Choroid plexus epithelial cell (primary cell): ENCODE results near the gene MLLT1.
A peak's percentile ranks its signal among the peaks of the same experiment; 100 is the strongest.

ENCODE experiments used
- DNase-seq: peaks from one replicate; pipeline ENCODE4 v3.0.0-alpha.2; 2010; ENCODE audit warnings: low read depth
- H3K4me3 ChIP-seq: 2 replicates; pipeline ENCODE4 v1.5.1; 2011; ENCODE audit warnings: low read depth, mild to moderate bottlenecking, control low read depth, low read length, moderate library complexity
- TF ChIP-seq, protein P1 (sequence below): conservative IDR thresholded peaks from 2 replicates; pipeline ENCODE4 v1.5.1; 2011; ENCODE audit warnings: low read depth, mild to moderate bottlenecking, control low read depth, inconsistent platforms, low read length, moderate library complexity

The MLLT1 gene

DNA sequence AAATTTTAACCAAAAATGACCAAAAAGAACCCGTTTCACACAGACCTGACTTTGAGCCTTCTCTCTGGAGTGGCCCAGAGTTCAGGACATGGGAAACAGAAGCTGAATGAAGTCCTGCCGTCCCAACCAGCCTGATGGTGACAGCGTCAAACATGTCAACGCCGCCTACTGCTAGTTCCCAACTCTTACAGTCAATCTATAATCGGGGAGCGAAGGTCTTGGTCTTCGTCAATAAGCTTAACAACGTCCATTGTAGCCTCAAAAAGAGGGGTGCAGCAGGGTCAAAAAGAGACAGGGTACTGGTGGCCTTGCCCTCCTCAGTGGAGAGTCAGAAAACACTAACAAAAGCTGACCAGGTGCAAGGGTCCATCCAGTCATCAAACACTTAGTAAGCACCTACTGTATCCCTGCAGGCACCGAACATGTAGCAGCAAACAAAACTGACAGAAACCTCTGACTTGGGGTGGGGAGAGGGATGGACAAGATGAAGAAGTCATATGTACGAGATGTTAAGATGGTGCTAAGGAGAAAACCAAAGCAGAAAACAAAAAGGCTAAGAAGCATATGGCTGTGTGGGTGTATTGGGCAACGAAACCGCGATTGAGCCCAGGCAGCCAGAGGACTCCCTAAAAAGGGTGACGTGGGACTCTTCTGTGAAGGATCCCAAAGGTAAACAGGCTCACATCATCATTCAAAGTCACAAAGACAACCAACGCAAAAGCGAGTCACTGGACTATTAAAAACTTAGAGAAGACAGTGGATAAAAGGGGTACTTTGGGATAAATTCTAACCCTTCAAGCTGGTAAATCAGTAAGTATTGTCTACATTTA is 12.0 kb downstream of the MLLT1 start:
- TF ChIP-seq, protein P1, sequence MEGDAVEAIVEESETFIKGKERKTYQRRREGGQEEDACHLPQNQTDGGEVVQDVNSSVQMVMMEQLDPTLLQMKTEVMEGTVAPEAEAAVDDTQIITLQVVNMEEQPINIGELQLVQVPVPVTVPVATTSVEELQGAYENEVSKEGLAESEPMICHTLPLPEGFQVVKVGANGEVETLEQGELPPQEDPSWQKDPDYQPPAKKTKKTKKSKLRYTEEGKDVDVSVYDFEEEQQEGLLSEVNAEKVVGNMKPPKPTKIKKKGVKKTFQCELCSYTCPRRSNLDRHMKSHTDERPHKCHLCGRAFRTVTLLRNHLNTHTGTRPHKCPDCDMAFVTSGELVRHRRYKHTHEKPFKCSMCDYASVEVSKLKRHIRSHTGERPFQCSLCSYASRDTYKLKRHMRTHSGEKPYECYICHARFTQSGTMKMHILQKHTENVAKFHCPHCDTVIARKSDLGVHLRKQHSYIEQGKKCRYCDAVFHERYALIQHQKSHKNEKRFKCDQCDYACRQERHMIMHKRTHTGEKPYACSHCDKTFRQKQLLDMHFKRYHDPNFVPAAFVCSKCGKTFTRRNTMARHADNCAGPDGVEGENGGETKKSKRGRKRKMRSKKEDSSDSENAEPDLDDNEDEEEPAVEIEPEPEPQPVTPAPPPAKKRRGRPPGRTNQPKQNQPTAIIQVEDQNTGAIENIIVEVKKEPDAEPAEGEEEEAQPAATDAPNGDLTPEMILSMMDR, result no peak
- DNase-seq, result no peak
- H3K4me3 ChIP-seq, result no peak overlapping the region

DNA sequence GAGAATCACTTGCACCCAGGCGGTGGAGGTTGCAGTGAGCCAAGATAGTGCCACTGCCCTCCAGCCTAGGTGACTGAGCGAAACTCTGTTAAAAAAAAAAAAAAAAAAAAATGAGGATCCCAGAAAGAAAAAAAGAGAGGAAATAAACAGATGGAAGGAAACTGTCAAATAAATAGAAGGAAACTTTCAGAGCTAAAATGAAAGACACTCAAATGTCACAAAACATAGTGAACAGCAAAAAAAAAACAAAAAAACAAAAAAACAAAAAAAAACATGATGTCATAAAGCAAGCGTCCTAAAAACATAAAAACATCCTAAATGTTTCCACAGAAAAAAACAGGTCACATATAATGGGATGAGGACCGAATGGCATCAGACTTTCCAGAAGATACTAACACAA is 15.0 kb downstream of the MLLT1 start:
- TF ChIP-seq, protein P1, result no peak
- DNase-seq, result no peak
- no peak overlapping the region for H3K4me3 ChIP-seq

DNA sequence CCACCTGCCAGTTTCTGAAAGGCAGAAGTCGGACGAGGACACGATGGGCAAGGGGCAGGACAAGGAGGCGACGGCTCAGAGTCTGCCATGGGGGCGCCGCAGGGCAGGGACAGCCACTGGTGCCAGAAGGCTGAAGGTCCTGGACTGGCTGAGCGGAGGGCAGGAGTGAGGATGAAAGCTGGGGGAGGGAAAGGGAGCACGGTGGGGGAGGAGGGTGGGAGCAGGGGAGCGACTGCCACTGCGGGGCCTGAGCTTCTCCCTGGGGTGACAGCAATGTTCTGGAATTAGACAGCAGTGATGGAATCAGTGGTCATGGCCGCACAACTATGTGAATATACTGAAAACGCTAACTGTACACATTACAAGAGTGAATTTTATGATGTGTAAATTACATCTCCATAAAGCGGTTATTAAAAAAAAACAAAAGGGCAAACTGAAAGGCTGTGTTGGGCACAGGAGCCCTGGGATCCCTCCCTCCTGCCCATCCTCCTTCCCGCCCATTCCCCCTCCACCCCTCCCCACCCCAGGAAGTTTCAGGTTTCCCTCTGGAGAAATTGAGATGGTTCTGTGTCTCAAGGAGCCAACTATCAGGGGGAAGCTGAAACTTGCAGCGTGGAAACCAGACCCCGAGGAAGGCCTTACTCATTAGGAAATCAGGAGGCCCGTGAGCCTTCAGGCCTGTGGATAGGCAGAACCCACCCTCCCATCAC is 15.9 kb downstream of the MLLT1 start:
- no peak overlapping the region for H3K4me3 ChIP-seq
- peak; percentile 72 for DNase-seq
- TF ChIP-seq, protein P1, result no peak

DNA sequence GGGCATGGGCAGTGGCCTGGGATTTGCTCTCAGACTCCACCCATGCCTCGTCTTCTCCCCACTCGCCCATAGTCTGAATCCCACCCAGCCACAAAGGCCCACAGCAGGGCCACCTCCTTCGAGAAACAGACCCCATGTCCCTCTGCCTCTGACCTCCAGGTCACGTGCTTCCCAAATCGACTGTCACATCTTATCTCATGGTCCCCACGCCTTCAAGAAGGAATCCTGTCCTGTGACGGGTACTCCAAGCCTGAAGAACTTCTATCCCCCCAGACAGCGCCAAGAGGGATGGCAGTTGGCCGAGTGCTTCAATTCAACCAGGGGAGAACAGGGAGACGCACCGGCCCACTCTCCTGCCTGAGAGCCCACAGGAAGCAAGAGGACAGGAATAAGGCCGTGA is 16.5 kb downstream of the MLLT1 start:
- DNase-seq, result no peak
- no peak overlapping the region for H3K4me3 ChIP-seq
- TF ChIP-seq, protein P1, result no peak

DNA sequence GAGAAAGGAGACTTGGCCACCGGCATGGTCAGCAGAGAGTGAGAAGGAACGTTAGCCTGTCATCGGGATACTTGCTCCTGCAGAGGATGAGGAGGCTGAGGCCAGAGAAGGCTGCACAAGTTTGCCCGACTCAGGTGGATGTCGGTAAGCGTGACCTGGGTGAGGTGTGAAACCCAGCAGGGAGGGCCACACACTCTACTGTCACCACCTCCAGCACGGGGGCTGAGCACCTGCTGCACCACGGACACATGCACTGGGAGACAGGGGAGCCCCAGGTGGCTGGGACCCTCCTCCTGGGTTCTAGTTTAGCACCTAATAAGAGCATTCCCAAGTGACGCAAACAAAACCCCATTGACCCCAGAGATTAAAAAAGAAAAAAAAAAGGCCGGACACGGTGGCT is 17.3 kb downstream of the MLLT1 start:
- TF ChIP-seq, protein P1, result no peak

DNA sequence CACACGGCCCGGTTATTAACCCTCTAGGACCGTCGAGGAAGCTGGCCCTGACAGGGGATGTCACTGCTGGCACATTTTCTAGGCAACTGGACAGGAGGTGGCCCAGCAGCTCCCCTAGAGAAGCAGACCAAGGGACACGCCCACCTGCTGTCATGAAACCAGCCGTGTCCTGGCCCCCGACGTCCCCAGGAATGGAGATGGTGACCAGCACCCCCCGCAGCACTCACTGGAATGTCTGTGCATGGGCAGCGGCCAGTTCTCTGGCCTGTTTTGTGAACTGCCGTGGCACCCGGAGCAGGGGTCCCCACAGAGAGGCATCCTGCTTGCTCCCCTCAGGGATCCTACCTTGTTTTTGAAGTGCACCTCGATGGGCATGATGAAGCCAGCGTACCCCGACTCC is 17.9 kb downstream of the MLLT1 start:
- TF ChIP-seq, protein P1, result no peak
- no peak overlapping the region for H3K4me3 ChIP-seq
- no peak for DNase-seq

More for the DNA sequence above, 17.3 kb downstream of the MLLT1 start:
- H3K4me3 ChIP-seq, result no peak overlapping the region
- no peak for DNase-seq
